HCT116 (cell line): ENCODE data around the gene PLEKHM3. TPM values are rescaled to one million over a fixed set of nuclear protein-coding genes. Genes with fewer than 3 reads are reported as not detected.

ENCODE experiments used
- ATAC-seq: fragments of 200-7000 bp; cut with Tn5 transposase; 2 replicates; pipeline ENCODE4 v1.9.1; 2020; ENCODE audit warnings: mild to moderate bottlenecking, moderate library complexity
- BruUV-seq: library from RNA; stranded (reverse); fragments of 400-500 nt; replicated peaks from 2 replicates; lab custom pipeline; 2021; lab: Mats Ljungman, UMichigan
- CTCF ChIA-PET: fragments of 300-600 bp; sonication (Branson Sonifier 250); formaldehyde crosslinking; loops from one replicate; lab custom pipeline; 2021; ENCODE audit warnings: antibody characterized with exemption; lab: Charles Lee
- POLR2A ChIA-PET: fragments of 300-600, 350-600 bp; sonication (Branson Sonifier 250); formaldehyde crosslinking; loops from one replicate; lab custom pipeline; 2021; ENCODE audit warnings: antibody characterized with exemption; lab: Charles Lee
- RAD21 ChIA-PET, 2 experiments: fragments of 300-600 bp; sonication (Branson Sonifier 250); formaldehyde crosslinking; loops; one replicate each; lab custom pipeline; 2023; ENCODE audit warnings: low total read pairs in 2 of 2; ENCODE audit not compliant: uncharacterized antibody in 2 of 2, unreplicated experiment in 2 of 2, low non-redundant PET in 1 of 2; lab: Charles Lee
- DNase-seq: peaks from one replicate; pipeline ENCODE4 v3.0.0-alpha.2; 2010; ENCODE audit warnings: low read depth, low spot score
- H2AFZ ChIP-seq: fragments of 200-600 bp; shearing (Covaris generic), sonication (generic); 2 replicates; pipeline ENCODE4 v1.6.1; 2017; ENCODE audit warnings: low read depth, mixed run types, mixed read lengths, antibody characterized with exemption, low read length; ENCODE audit not compliant: poor library complexity, severe bottlenecking
- H3K27ac ChIP-seq: 2 replicates; pipeline ENCODE4 v1.5.1; 2012; ENCODE audit warnings: low read depth, low read length
- H3K27me3 ChIP-seq: fragments of 200-600 bp; sonication (generic); 2 replicates; pipeline ENCODE4 v1.6.1; 2016; ENCODE audit warnings: mixed run types, low read length, mixed read lengths; ENCODE audit not compliant: insufficient read depth
- H3K36me3 ChIP-seq, 2 experiments: fragments of 200-500 bp in 1 of 2; fragments of 200-600 bp in 1 of 2; sonication (Bioruptor generic) in 1 of 2; sonication (generic) in 1 of 2; 2 replicates each; pipeline versions ENCODE4 v1.5.1 to v1.6.1; 2014 to 2016; ENCODE audit warnings: low read length in 2 of 2, inconsistent platforms in 1 of 2, mixed read lengths in 1 of 2, mixed run types in 1 of 2; ENCODE audit not compliant: insufficient read depth in 2 of 2, control insufficient read depth in 1 of 2
- H3K4me1 ChIP-seq, 2 experiments: fragments of 200-600 bp in 1 of 2; sonication (generic) in 1 of 2; 2 replicates each; pipeline versions ENCODE4 v1.5.1 to v1.6.1; 2012 to 2017; ENCODE audit warnings: low read length in 2 of 2, inconsistent platforms in 1 of 2, mild to moderate bottlenecking in 1 of 2, mixed read lengths in 1 of 2, mixed run types in 1 of 2, moderate library complexity in 1 of 2; ENCODE audit not compliant: insufficient read depth in 2 of 2, control insufficient read depth in 1 of 2
- H3K4me2 ChIP-seq: fragments of 200-600 bp; sonication (generic); 2 replicates; pipeline ENCODE4 v1.6.1; 2017; ENCODE audit warnings: mixed run types, low read length, mixed read lengths
- H3K4me3 ChIP-seq, 2 experiments: fragments of 200-600 bp in 1 of 2; sonication (generic) in 1 of 2; replicated peaks in 1 of 2; 2 replicates each; pipeline ENCODE4 v1.5.1; 2011 to 2016; ENCODE audit warnings: low read length in 2 of 2, control low read depth in 1 of 2, low read depth in 1 of 2, mild to moderate bottlenecking in 1 of 2, mixed read lengths in 1 of 2, mixed run types in 1 of 2
- H3K79me2 ChIP-seq: fragments of 200-600 bp; sonication (generic); 2 replicates; pipeline ENCODE4 v1.6.1; 2017; ENCODE audit warnings: mild to moderate bottlenecking, mixed run types, low read length, moderate library complexity, mixed read lengths; ENCODE audit not compliant: insufficient read depth
- H3K9ac ChIP-seq: fragments of 200-600 bp; sonication (generic); 2 replicates; pipeline ENCODE4 v1.6.1; 2016; ENCODE audit warnings: low read length, mixed read lengths
- H3K9me2 ChIP-seq: fragments of 200-600 bp; sonication (generic), shearing (Covaris generic); 2 replicates; pipeline ENCODE4 v1.6.1; 2017; ENCODE audit warnings: mixed run types, mild to moderate bottlenecking, moderate library complexity; ENCODE audit not compliant: insufficient read depth
- H3K9me3 ChIP-seq, 2 experiments: fragments of 200-500 bp in 1 of 2; fragments of 200-600 bp in 1 of 2; sonication (Bioruptor generic) in 1 of 2; sonication (generic) in 1 of 2; 2 replicates each; pipeline ENCODE4 v1.6.1; 2014 to 2017; ENCODE audit warnings: low read length in 2 of 2, mixed read lengths in 2 of 2, inconsistent platforms in 1 of 2, low read depth in 1 of 2, mild to moderate bottlenecking in 1 of 2, mixed run types in 1 of 2, moderate library complexity in 1 of 2; ENCODE audit not compliant: control insufficient read depth in 1 of 2, insufficient read depth in 1 of 2
- H4K20me1 ChIP-seq: fragments of 200-600 bp; sonication (generic), shearing (Covaris generic); 2 replicates; pipeline ENCODE4 v1.6.1; 2017; ENCODE audit warnings: mixed run types, mild to moderate bottlenecking, moderate library complexity; ENCODE audit not compliant: insufficient read depth
- ATF3 ChIP-seq: IDR thresholded peaks from 2 replicates; pipeline ENCODE4 v1.6.1; 2012
- CEBPB ChIP-seq: IDR thresholded peaks from 2 replicates; pipeline ENCODE4 v1.6.1; 2012; ENCODE audit warnings: low read depth
- EGR1 ChIP-seq: IDR thresholded peaks from 2 replicates; pipeline ENCODE4 v1.6.1; 2012; ENCODE audit warnings: low read depth
- ELF1 ChIP-seq: IDR thresholded peaks from 2 replicates; pipeline ENCODE4 v1.6.1; 2012; ENCODE audit warnings: low read depth, borderline replicate concordance
- EZH2 ChIP-seq: fragments of 200-600 bp; sonication (generic); IDR thresholded peaks from 2 replicates; pipeline ENCODE4 v1.6.1; 2017; ENCODE audit warnings: antibody characterized with exemption, mixed run types
- EZH2phosphoT487 ChIP-seq: fragments of 200-600 bp; IDR thresholded peaks from 2 replicates; pipeline ENCODE4 v1.6.1; 2018; ENCODE audit warnings: antibody characterized with exemption, borderline replicate concordance
- POLR2A ChIP-seq: IDR thresholded peaks from 2 replicates; pipeline ENCODE4 v1.7.0; 2011; ENCODE audit warnings: borderline replicate concordance; ENCODE audit not compliant: insufficient read depth, insufficient read length; ENCODE audit errors: extremely low read depth
- RAD21 ChIP-seq: IDR thresholded peaks from 2 replicates; pipeline ENCODE4 v1.6.1; 2012; ENCODE audit warnings: low read depth, mild to moderate bottlenecking
- REST ChIP-seq: IDR thresholded peaks from 2 replicates; pipeline ENCODE4 v1.6.1; 2012; ENCODE audit warnings: low read depth
- SIN3A ChIP-seq: IDR thresholded peaks from 2 replicates; pipeline ENCODE4 v1.6.1; 2012; ENCODE audit warnings: low read depth
- SRF ChIP-seq: IDR thresholded peaks from 2 replicates; pipeline ENCODE4 v1.6.1; 2012; ENCODE audit warnings: low read depth
- TCF7L2 ChIP-seq: IDR thresholded peaks from 2 replicates; pipeline ENCODE4 v1.7.0; 2011; ENCODE audit warnings: borderline replicate concordance, inconsistent platforms; ENCODE audit not compliant: insufficient read depth, insufficient read length; ENCODE audit errors: extremely low read depth
- YY1 ChIP-seq: IDR thresholded peaks from 2 replicates; pipeline ENCODE4 v1.6.1; 2011; ENCODE audit warnings: low read length, low read depth, moderate library complexity, mild to moderate bottlenecking; ENCODE audit not compliant: insufficient replicate concordance; ENCODE audit errors: extremely low read depth
- ZBTB33 ChIP-seq: IDR thresholded peaks from 2 replicates; pipeline ENCODE4 v1.6.1; 2011; ENCODE audit warnings: mild to moderate bottlenecking, low read length, moderate library complexity; ENCODE audit not compliant: insufficient replicate concordance; ENCODE audit errors: extremely low read depth
- ZFX ChIP-seq: fragments of 450-650 bp; IDR thresholded peaks from 2 replicates; pipeline ENCODE4 v1.6.1; 2017
- ZNF274 ChIP-seq: fragments of 200-500 bp; sonication (Bioruptor generic); IDR thresholded peaks from 2 replicates; pipeline ENCODE4 v1.6.1; 2014; ENCODE audit warnings: mild to moderate bottlenecking, low read depth, low read length, inconsistent platforms
- intact Hi-C: fragments of 100-400 bp; cut with micrococcal nuclease; formaldehyde crosslinking; loops from 2 replicates; pipeline ENCODE4 v1.10.0; 2022
- total RNA-seq: library from RNA; stranded (reverse); gene quantifications from one replicate; pipeline ENCODE4 v1.2.1, GENCODE V29; 2021; ENCODE audit not compliant: unreplicated experiment

The PLEKHM3 gene
- total RNA-seq, 1 experiment from 2014 or later, result 6.3 TPM

- H3K36me3 ChIP-seq, result no peaks in the 10 kb centered on the region
- H4K20me1 ChIP-seq, result no peaks in the 10 kb centered on the region
- no peaks in the 10 kb centered on the region for H3K4me1 ChIP-seq
- H3K27me3 ChIP-seq, result no peaks in the 10 kb centered on the region
- TF ChIP-seq EZH2phosphoT487 (no peak), ATF3 (no peak), CEBPB (no peak), REST (no peak), RAD21 (no peak), SRF (no peak), ZFX (no peak), POLR2A (no peak), EZH2 (no peak), ELF1 (no peak), YY1 (no peak), ZNF274 (no peak), TCF7L2 (no peak), SIN3A (no peak), ZBTB33 (no peak), EGR1 (no peak)
- H3K4me3 ChIP-seq, result no peak overlapping the region
- POLR2A ChIA-PET, result no interaction called here
- ATAC-seq (no peak), DNase-seq (no peak)
- no peak overlapping the region for H3K9ac ChIP-seq
- no peaks in the 10 kb centered on the region for H3K9me2 ChIP-seq
- no peaks in the 10 kb centered on the region for H3K9me3 ChIP-seq
- H3K27ac ChIP-seq, result no peak overlapping the region
- no peak overlapping the region for H3K4me2 ChIP-seq
- BruUV-seq, result no TSS peak
- H2AFZ ChIP-seq, result no peak overlapping the region
- RAD21 ChIA-PET, result no interaction called here
- CTCF ChIA-PET, result no interaction called here
- intact Hi-C loops, result no loop called here
- H3K79me2 ChIP-seq, result no peaks in the 10 kb centered on the region
Observed at GRCh38 chr2:207988975-207989374, 36.4 kb downstream of the PLEKHM3 start.
